ENCODE results near the gene FOXJ1.

FOXJ1 gene

GRCh38 chr17:76145231-76146052, 4.4 kb upstream of the FOXJ1 start:
- H3K4me3 ChIP-seq (ENCODE audit: low read depth, low read length), result no peak overlapping the region
- in situ Hi-C loops (cut with HindIII; ENCODE audit: low sequenced_read_pairs), result no loop called here
- no peak for DNase-seq (ENCODE audit: low read depth, low spot score)
- TF ChIP-seq CTCF (IDR thresholded peaks at IDR 0.05; ENCODE audit: low read depth, low read length), result no peak

GRCh38 chr17:76142585-76143041, 1.6 kb upstream of the FOXJ1 start:
- no peak for TF ChIP-seq CTCF (IDR thresholded peaks at IDR 0.05; ENCODE audit: low read depth, low read length)
- no peak overlapping the region for H3K4me3 ChIP-seq (ENCODE audit: low read depth, low read length)
- in situ Hi-C loops (cut with HindIII; ENCODE audit: low sequenced_read_pairs), result no loop called here
- no peak for DNase-seq (ENCODE audit: low read depth, low spot score)

GRCh38 chr17:76142039-76142584, 1.1 kb upstream of the FOXJ1 start:
- no peak for TF ChIP-seq CTCF (IDR thresholded peaks at IDR 0.05; ENCODE audit: low read depth, low read length)
- in situ Hi-C loops (cut with HindIII; ENCODE audit: low sequenced_read_pairs), result no loop called here
- H3K4me3 ChIP-seq (ENCODE audit: low read depth, low read length), result no peak overlapping the region
- DNase-seq (ENCODE audit: low read depth, low spot score), result no peak

- in situ Hi-C loops (cut with HindIII; ENCODE audit: low sequenced_read_pairs), result no loop called here
- no peak overlapping the region for H3K4me3 ChIP-seq (ENCODE audit: low read depth, low read length)
- no peak for DNase-seq (ENCODE audit: low read depth, low spot score)
- TF ChIP-seq CTCF (IDR thresholded peaks at IDR 0.05; ENCODE audit: low read depth, low read length), result no peak
These were observed 309 bp downstream of the FOXJ1 start for GRCh38 chr17:76140661-76141211.

- TF ChIP-seq CTCF (IDR thresholded peaks at IDR 0.05; ENCODE audit: low read depth, low read length), result no peak
- no peak overlapping the region for H3K4me3 ChIP-seq (ENCODE audit: low read depth, low read length)
- no peak for DNase-seq (ENCODE audit: low read depth, low spot score)
- in situ Hi-C loops (cut with HindIII; ENCODE audit: low sequenced_read_pairs), result no loop called here
These were observed 1.0 kb downstream of the FOXJ1 start for GRCh38 chr17:76139801-76140660.
